B cell (primary cell): Measurements from ENCODE around the gene SUPV3L1.

Experiments
- EZH2 ChIP-seq: IDR thresholded peaks from 2 replicates; pipeline ENCODE4 v1.6.1; 2012; ENCODE audit warnings: borderline replicate concordance, low read depth, mild to moderate bottlenecking, moderate library complexity, low read length; ENCODE audit not compliant: insufficient read depth, poor library complexity, severe bottlenecking
- TF ChIP-seq, protein P1 (sequence below): fragments of 200-600 bp; IDR thresholded peaks from one replicate; pipeline ENCODE4 v1.8.0; 2022; ENCODE audit warnings: antibody characterized with exemption, mild to moderate bottlenecking

GRCh38 chr10:69145329-69145728 is 34.7 kb upstream of the SUPV3L1 start:
- no peak for TF ChIP-seq EZH2
- TF ChIP-seq, protein P1, sequence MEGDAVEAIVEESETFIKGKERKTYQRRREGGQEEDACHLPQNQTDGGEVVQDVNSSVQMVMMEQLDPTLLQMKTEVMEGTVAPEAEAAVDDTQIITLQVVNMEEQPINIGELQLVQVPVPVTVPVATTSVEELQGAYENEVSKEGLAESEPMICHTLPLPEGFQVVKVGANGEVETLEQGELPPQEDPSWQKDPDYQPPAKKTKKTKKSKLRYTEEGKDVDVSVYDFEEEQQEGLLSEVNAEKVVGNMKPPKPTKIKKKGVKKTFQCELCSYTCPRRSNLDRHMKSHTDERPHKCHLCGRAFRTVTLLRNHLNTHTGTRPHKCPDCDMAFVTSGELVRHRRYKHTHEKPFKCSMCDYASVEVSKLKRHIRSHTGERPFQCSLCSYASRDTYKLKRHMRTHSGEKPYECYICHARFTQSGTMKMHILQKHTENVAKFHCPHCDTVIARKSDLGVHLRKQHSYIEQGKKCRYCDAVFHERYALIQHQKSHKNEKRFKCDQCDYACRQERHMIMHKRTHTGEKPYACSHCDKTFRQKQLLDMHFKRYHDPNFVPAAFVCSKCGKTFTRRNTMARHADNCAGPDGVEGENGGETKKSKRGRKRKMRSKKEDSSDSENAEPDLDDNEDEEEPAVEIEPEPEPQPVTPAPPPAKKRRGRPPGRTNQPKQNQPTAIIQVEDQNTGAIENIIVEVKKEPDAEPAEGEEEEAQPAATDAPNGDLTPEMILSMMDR = no peak
